ENCODE results near the gene CD36.

- TF ChIP-seq ZNF565 (CRISPR knock-in tag; conservative IDR thresholded peaks at IDR 0.05; ENCODE audit: low read depth) (no peak), PATZ1 (CRISPR knock-in tag; IDR thresholded peaks at IDR 0.05; ENCODE audit: borderline replicate concordance) (no peak), SNAI2 (CRISPR knock-in tag; IDR thresholded peaks at IDR 0.05) (no peak), CSDC2 (CRISPR knock-in tag; IDR thresholded peaks at IDR 0.05) (no peak), OSR1 (CRISPR knock-in tag; IDR thresholded peaks at IDR 0.05) (no peak), ISL1 (CRISPR knock-in tag; IDR thresholded peaks at IDR 0.05) (no peak), RARB (CRISPR knock-in tag; IDR thresholded peaks at IDR 0.05) (no peak), ZFP3 (CRISPR knock-in tag; IDR thresholded peaks at IDR 0.05) (no peak), TOX (CRISPR knock-in tag; IDR thresholded peaks at IDR 0.05; ENCODE audit: borderline replicate concordance) (no peak), ARNTL (CRISPR knock-in tag; IDR thresholded peaks at IDR 0.05; ENCODE audit: borderline replicate concordance, low read depth) (no peak), ZC3H10 (CRISPR knock-in tag; IDR thresholded peaks at IDR 0.05) (no peak), PPARA (CRISPR knock-in tag; IDR thresholded peaks at IDR 0.05; ENCODE audit: borderline replicate concordance) (no peak), BACH2 (CRISPR knock-in tag; IDR thresholded peaks at IDR 0.05; ENCODE audit: borderline replicate concordance) (no peak)
Measured at GRCh38 chr7:80611353-80611752, 27.1 kb upstream of the CD36 start.

Measured in SK-N-SH treated with all-trans-retinoic acid at 6 μM for 48 hours (cell line).